ENCODE measurements around the gene NR1H4.

- TF ChIP-seq CTCF (IDR thresholded peaks at IDR 0.05) (no peak), POLR2A (IDR thresholded peaks at IDR 0.05) (no peak)
Observed at GRCh38 chr12:100435957-100436356, 37.7 kb upstream of the NR1H4 start.
